Keratinocyte (primary cell): ENCODE data around the gene PPP2R1A.

Experiments
- CTCF ChIP-seq, 3 experiments: IDR thresholded peaks in 1 of 3; conservative IDR thresholded peaks in 1 of 3; optimal IDR thresholded peaks in 1 of 3; 2 replicates in 2 of 3; 3 replicates in 1 of 3; pipeline versions ENCODE3 to v1.5.1; 2011; ENCODE audit warnings: low read length in 3 of 3, mild to moderate bottlenecking in 3 of 3, moderate library complexity in 2 of 3, control low read depth in 1 of 3, inconsistent platforms in 1 of 3; ENCODE audit not compliant: insufficient read depth in 2 of 3; ENCODE audit errors: extremely low read depth in 1 of 3
- EZH2 ChIP-seq: IDR thresholded peaks from one replicate; pipeline ENCODE4 v1.6.1; 2012; ENCODE audit warnings: inconsistent platforms, mild to moderate bottlenecking, low read length, moderate library complexity

DNA sequence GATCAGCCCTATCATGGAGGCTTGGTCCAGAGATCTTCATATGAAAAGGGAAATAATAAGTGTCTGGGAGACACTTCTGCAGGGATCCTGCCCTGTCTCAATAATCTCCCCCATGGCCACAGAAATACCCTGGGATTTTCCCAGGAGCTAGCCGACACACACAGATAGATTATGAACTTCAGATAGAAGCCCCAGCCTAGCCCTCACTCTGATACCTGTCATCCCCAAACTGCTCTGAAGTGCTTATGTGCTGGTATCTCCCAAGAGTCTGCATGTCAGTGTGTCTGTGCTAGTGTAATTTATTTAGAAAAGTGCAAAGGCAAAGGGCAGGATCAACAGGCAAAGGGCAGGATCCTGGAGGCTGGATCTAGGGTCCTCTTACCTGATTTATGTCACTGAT is 40.8 kb downstream of the PPP2R1A start:
- TF ChIP-seq CTCF (optimal IDR thresholded peaks at IDR 0.05 in 1 of 3, IDR thresholded peaks at IDR 0.05 in 1 of 3, conservative IDR thresholded peaks at IDR 0.05 in 1 of 3; ENCODE audit: extremely low read depth in 1 of 3, insufficient read depth in 2 of 3, low read length in 3 of 3) (no peak), EZH2 (no peak)
